ENCODE measurements around the gene CLDN15.
"Not testable (repeated sequence)": the region's sequence is repeated elsewhere in the genome, so short reads cannot be mapped to it uniquely, and the experiment has no call there.

Gene CLDN15

GRCh38 chr7:101200504-101200861 is 37.1 kb downstream of the CLDN15 start:
- Histone ChIP-seq H3K36me3 (ENCODE audit: control insufficient read depth, insufficient read depth, low read length) (no peaks in the 10 kb centered on the region), H3K4me3 (replicated peaks; ENCODE audit: low read depth, low read length) (no peak overlapping the region), H3K27me3 (replicated peaks; ENCODE audit: control insufficient read depth, insufficient read depth, low read length) (no peaks in the 10 kb centered on the region; the same call in 1 of the 2 replicates)
- no peak for TF ChIP-seq CTCF (IDR thresholded peaks at IDR 0.05; ENCODE audit: insufficient read depth, low read length, poor library complexity, severe bottlenecking)
- no peak for DNase-seq (ENCODE audit: extremely low read depth, insufficient read length)

DNA sequence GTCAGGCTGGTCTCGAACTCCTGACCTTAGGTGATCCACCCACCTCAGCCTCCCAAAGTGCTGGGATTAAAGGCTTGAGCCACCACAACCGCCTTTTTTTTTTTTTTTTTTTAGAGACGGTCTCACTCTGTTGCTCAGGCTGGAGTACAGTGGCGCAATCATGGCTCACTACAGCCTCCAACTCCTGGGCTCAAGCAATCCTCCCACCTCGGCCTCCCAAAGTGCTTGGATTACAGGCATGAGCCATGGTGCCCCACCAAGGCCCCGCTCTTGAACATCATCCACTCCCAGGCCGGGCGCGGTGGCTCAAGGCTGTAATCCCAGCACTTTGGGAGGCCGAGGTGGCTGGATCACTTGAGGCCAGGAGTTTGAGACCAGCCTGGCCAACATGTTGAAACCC is 38.1 kb downstream of the CLDN15 start:
- not testable (repeated sequence) for H3K27me3 ChIP-seq (replicated peaks; ENCODE audit: control insufficient read depth, insufficient read depth, low read length); H3K4me3 ChIP-seq (replicated peaks; ENCODE audit: low read depth, low read length); H3K36me3 ChIP-seq (ENCODE audit: control insufficient read depth, insufficient read depth, low read length); DNase-seq (ENCODE audit: extremely low read depth, insufficient read length)

GRCh38 chr7:101198476-101198875 is 39.1 kb downstream of the CLDN15 start:
- TF ChIP-seq CTCF (IDR thresholded peaks at IDR 0.05; ENCODE audit: insufficient read depth, low read length, poor library complexity, severe bottlenecking), result no peak
- H3K36me3 ChIP-seq (ENCODE audit: control insufficient read depth, insufficient read depth, low read length), result no peaks in the 10 kb centered on the region
- H3K4me3 ChIP-seq (replicated peaks; ENCODE audit: low read depth, low read length), result no peak overlapping the region
- DNase-seq (ENCODE audit: extremely low read depth, insufficient read length), result no peak
- no peaks in the 10 kb centered on the region; the same call in 1 of the 2 replicates for H3K27me3 ChIP-seq (replicated peaks; ENCODE audit: control insufficient read depth, insufficient read depth, low read length)

DNA sequence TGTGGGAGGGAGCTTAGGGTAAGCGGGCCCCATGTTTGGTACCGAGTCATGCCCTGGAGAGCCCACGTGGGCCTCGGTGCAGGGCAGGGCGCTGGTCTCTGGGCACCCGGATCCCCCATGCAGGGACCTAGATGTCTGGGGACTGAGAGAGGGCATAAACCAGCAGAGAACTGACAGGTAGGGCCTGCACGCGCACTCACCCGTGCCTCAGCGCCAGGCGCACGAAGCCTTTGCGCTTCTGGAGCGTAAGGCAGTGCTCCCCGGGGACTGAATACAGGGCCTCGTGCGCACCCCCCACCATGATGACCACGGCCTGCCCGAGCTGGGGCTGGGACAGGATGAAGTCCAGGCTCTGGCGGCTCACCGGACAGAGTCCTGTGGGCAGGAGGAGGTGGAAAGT is 39.6 kb downstream of the CLDN15 start:
- Histone ChIP-seq H3K4me3 (replicated peaks; ENCODE audit: low read depth, low read length) (no peak overlapping the region), H3K27me3 (replicated peaks; ENCODE audit: control insufficient read depth, insufficient read depth, low read length) (no peaks in the 10 kb centered on the region; the same call in 1 of the 2 replicates), H3K36me3 (ENCODE audit: control insufficient read depth, insufficient read depth, low read length) (no peaks in the 10 kb centered on the region)
- no peak for DNase-seq (ENCODE audit: extremely low read depth, insufficient read length)
- TF ChIP-seq CTCF (IDR thresholded peaks at IDR 0.05; ENCODE audit: insufficient read depth, low read length, poor library complexity, severe bottlenecking), result no peak

GRCh38 chr7:101195884-101196283 is 41.7 kb downstream of the CLDN15 start:
- no peaks in the 10 kb centered on the region for H3K36me3 ChIP-seq (ENCODE audit: control insufficient read depth, insufficient read depth, low read length)
- no peak for DNase-seq (ENCODE audit: extremely low read depth, insufficient read length)
- H3K4me3 ChIP-seq (replicated peaks; ENCODE audit: low read depth, low read length), result no peak overlapping the region
- TF ChIP-seq CTCF (IDR thresholded peaks at IDR 0.05; ENCODE audit: insufficient read depth, low read length, poor library complexity, severe bottlenecking), result no peak
- no peaks in the 10 kb centered on the region for H3K27me3 ChIP-seq (replicated peaks; ENCODE audit: control insufficient read depth, insufficient read depth, low read length)

DNA sequence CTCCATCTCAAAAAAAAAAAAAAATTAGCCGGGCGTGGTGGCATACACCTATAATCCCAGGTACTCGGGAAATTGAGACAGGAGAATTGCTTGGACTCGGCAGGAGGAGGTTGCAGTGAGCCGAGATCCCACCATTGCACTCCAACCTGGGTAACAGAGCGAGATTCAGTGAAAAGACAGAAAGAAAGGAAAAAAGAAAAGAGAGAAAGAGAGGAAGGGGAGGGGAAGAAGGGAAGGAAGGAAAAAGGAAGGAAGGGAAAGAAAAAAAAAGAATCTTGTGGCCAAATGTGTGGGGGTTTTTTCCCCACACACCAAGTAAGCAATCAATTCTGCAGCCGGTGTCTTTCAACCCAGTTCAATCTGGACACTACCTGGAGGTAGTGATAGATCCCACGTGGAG is 48.5 kb downstream of the CLDN15 start:
- Histone ChIP-seq H3K27me3 (replicated peaks; ENCODE audit: control insufficient read depth, insufficient read depth, low read length) (no peaks in the 10 kb centered on the region), H3K36me3 (ENCODE audit: control insufficient read depth, insufficient read depth, low read length) (no peaks in the 10 kb centered on the region), H3K4me3 (replicated peaks; ENCODE audit: low read depth, low read length) (no peak overlapping the region)
- no peak for DNase-seq (ENCODE audit: extremely low read depth, insufficient read length)
- no peak for TF ChIP-seq CTCF (IDR thresholded peaks at IDR 0.05; ENCODE audit: insufficient read depth, low read length, poor library complexity, severe bottlenecking)
